Ishikawa (cell line): ENCODE data around the gene CLCN2.

Experiments
- CREB1 ChIP-seq: IDR thresholded peaks from 2 replicates; pipeline ENCODE4 v1.6.1; 2012; ENCODE audit warnings: low read depth
- EGR1 ChIP-seq: IDR thresholded peaks from 2 replicates; pipeline ENCODE4 v1.6.1; 2012
- EP300 ChIP-seq: IDR thresholded peaks from 2 replicates; pipeline ENCODE4 v1.6.1; 2012; ENCODE audit warnings: borderline replicate concordance
- FOXM1 ChIP-seq: IDR thresholded peaks from 2 replicates; pipeline ENCODE4 v1.6.1; 2012; ENCODE audit warnings: low read depth, borderline replicate concordance
- NFIC ChIP-seq: IDR thresholded peaks from 2 replicates; pipeline ENCODE4 v1.6.1; 2012
- RAD21 ChIP-seq: IDR thresholded peaks from 2 replicates; pipeline ENCODE4 v1.6.1; 2012; ENCODE audit warnings: low read depth
- TAF1 ChIP-seq: IDR thresholded peaks from 2 replicates; pipeline ENCODE4 v1.6.1; 2012; ENCODE audit warnings: low read depth, mild to moderate bottlenecking
- TEAD4 ChIP-seq: IDR thresholded peaks from 2 replicates; pipeline ENCODE4 v1.6.1; 2012
- ZBTB7A ChIP-seq: IDR thresholded peaks from 2 replicates; pipeline ENCODE4 v1.6.1; 2012; ENCODE audit warnings: low read depth
- TF ChIP-seq, protein P1 (sequence below): IDR thresholded peaks from 2 replicates; pipeline ENCODE4 v1.6.1; 2012
- TF ChIP-seq, protein P2 (sequence below): IDR thresholded peaks from 2 replicates; pipeline ENCODE4 v1.6.1; 2012

DNA sequence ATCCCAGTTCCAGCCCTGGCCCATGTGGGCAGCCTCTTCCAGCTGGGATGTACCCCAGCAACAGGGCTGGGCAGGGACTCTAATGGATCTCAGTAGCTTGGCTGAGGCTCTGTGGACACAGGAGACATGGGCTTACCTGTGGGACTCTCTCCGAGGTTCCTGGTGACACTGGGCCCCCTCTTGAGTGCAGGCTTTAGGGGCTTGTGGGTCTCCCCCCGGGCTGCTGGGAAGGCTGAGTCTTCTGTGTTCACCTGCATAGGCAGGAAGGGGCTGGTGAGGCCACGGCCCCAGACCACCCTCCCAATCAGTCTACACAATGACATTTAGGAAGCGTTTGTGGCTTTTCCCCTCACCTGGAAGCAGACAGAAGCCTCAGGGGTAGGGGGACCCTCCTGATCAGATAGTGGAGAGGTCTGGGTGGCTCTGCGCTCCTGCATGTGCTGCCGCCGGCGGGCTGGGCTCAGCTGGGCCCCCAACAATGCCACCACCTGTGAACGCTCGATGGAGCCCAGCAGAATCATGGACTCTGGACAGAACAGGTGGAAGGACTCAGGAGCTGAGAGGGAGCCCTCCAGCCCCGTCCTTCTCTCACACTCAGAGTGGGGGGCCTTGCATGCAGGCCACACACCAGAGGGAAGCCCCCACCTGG is 8.4 kb downstream of the CLCN2 start:
- TF ChIP-seq TEAD4 (no peak), TAF1 (no peak), NFIC (no peak), EGR1 (no peak), CREB1 (no peak), ZBTB7A (no peak), RAD21 (no peak), FOXM1 (no peak), EP300 (no peak)
- TF ChIP-seq, protein P1, sequence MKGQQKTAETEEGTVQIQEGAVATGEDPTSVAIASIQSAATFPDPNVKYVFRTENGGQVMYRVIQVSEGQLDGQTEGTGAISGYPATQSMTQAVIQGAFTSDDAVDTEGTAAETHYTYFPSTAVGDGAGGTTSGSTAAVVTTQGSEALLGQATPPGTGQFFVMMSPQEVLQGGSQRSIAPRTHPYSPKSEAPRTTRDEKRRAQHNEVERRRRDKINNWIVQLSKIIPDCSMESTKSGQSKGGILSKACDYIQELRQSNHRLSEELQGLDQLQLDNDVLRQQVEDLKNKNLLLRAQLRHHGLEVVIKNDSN = no peak
- TF ChIP-seq, protein P2, sequence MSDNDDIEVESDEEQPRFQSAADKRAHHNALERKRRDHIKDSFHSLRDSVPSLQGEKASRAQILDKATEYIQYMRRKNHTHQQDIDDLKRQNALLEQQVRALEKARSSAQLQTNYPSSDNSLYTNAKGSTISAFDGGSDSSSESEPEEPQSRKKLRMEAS = no peak
